ENCODE measurements around the gene NPFF.

DNA sequence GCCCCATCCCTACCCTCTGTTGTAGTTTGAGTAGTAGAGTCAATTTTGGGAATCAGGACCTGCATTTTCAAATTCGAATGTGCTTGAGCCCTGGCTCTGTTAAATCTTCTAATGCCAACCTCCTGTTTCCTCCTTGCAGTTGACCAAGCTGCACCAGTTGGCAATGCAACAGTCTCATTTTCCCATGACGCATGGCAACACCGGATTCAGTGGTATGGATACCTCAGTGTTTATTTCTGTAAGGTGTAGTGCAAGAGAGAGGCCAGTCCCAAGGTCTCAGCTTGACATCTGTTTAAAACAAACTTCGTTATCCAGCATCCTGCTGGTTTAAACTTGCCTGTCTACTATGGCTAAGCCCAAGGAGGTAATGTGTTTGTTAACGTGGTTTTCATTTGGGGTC, 40.2 kb downstream of the NPFF start:
- TF ChIP-seq, protein P1, sequence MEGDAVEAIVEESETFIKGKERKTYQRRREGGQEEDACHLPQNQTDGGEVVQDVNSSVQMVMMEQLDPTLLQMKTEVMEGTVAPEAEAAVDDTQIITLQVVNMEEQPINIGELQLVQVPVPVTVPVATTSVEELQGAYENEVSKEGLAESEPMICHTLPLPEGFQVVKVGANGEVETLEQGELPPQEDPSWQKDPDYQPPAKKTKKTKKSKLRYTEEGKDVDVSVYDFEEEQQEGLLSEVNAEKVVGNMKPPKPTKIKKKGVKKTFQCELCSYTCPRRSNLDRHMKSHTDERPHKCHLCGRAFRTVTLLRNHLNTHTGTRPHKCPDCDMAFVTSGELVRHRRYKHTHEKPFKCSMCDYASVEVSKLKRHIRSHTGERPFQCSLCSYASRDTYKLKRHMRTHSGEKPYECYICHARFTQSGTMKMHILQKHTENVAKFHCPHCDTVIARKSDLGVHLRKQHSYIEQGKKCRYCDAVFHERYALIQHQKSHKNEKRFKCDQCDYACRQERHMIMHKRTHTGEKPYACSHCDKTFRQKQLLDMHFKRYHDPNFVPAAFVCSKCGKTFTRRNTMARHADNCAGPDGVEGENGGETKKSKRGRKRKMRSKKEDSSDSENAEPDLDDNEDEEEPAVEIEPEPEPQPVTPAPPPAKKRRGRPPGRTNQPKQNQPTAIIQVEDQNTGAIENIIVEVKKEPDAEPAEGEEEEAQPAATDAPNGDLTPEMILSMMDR (IDR thresholded peaks at IDR 0.05), result no peak
- no peak for TF ChIP-seq POLR2A (IDR thresholded peaks at IDR 0.05)
